ENCODE data around the gene UNKL.

Gene UNKL

GRCh38 chr16:1349951-1350350 lies 64.6 kb downstream of the UNKL start:
- no peak for DNase-seq

GRCh38 chr16:1349351-1349750 lies 65.2 kb downstream of the UNKL start:
- no peak for DNase-seq

GRCh38 chr16:1348926-1349325 lies 65.6 kb downstream of the UNKL start:
- no peak for DNase-seq

- no peak for DNase-seq
These were observed 66.1 kb downstream of the UNKL start for GRCh38 chr16:1348441-1348840.

GRCh38 chr16:1347962-1348361 lies 66.5 kb downstream of the UNKL start:
- no peak for DNase-seq

- DNase-seq = no peak
These were observed 67.1 kb downstream of the UNKL start for GRCh38 chr16:1347286-1347855.

- DNase-seq = no peak
These were observed 67.8 kb downstream of the UNKL start for GRCh38 chr16:1346422-1347285.

GRCh38 chr16:1345651-1346421 lies 68.7 kb downstream of the UNKL start:
- DNase-seq = no peak

- no peak for DNase-seq
These were observed 69.4 kb downstream of the UNKL start for GRCh38 chr16:1345087-1345486.

- DNase-seq = no peak
These were observed 70.0 kb downstream of the UNKL start for GRCh38 chr16:1344499-1344898.

GRCh38 chr16:1343428-1344242 lies 70.9 kb downstream of the UNKL start:
- no peak for DNase-seq

- DNase-seq = peak; percentile 94 to 95
These were observed 71.7 kb downstream of the UNKL start for GRCh38 chr16:1342526-1343427.

GRCh38 chr16:1341495-1342420 lies 72.7 kb downstream of the UNKL start:
- no peak for DNase-seq

GRCh38 chr16:1340730-1341494 lies 73.6 kb downstream of the UNKL start:
- no peak for DNase-seq

- DNase-seq = no peak
These were observed 75.4 kb downstream of the UNKL start for GRCh38 chr16:1338855-1339675.

GRCh38 chr16:1338119-1338730 lies 76.3 kb downstream of the UNKL start:
- no peak for DNase-seq

GRCh38 chr16:1337486-1337885 lies 77.0 kb downstream of the UNKL start:
- no peak for DNase-seq

- no peak for DNase-seq
These were observed 77.9 kb downstream of the UNKL start for GRCh38 chr16:1336619-1337018.
